Lung microvascular endothelial cell (primary cell): Measurements from ENCODE around the gene PRR30. TPM values are rescaled to one million over a fixed set of nuclear protein-coding genes. Genes with fewer than 3 reads are reported as not detected.
"Not testable (repeated sequence)": the region's sequence is repeated elsewhere in the genome, so short reads cannot be mapped to it uniquely, and the experiment has no call there.

Experiments used
- DNase-seq, 2 donors: peaks; one replicate each; pipeline versions ENCODE4 v3.0.0 to v3.0.0-alpha.2; 2010; ENCODE audit warnings: low read depth in 2 of 2
- total RNA-seq: library from RNA; depleted of rRNA; stranded (reverse); fragments of >200 nt; gene quantifications from 2 replicates; pipeline ENCODE4 v1.2.1, GENCODE V29; 2014

The PRR30 gene
- total RNA-seq, 1 donor from 2014 or later: not detected

GRCh38 chr2:27130396-27130795 lies 8.8 kb downstream of the PRR30 start:
- DNase-seq: no peak

- DNase-seq: no peak
These were observed 10.3 kb downstream of the PRR30 start for GRCh38 chr2:27128668-27129571.

- DNase-seq: no peak
These were observed 11.1 kb downstream of the PRR30 start for GRCh38 chr2:27127883-27128667.

GRCh38 chr2:27126252-27126710 lies 12.9 kb downstream of the PRR30 start:
- DNase-seq: no peak

- DNase-seq: no peak
These were observed 14.1 kb downstream of the PRR30 start for GRCh38 chr2:27125104-27125503.

- peak in 1 of 2 donors; percentile 40 for DNase-seq
These were observed 15.7 kb downstream of the PRR30 start, which contains the start of gene ABHD1 for GRCh38 chr2:27123302-27124150. Gene ABHD1, plus strand, starts transcription at chr2:27123815. Its CDS starts 134 bp downstream, at chr2:27123949.

- DNase-seq: no peak
These were observed 16.4 kb downstream of the PRR30 start for GRCh38 chr2:27122791-27123190.

GRCh38 chr2:27121906-27122305 lies 17.3 kb downstream of the PRR30 start:
- DNase-seq: no peak

- DNase-seq: not testable (repeated sequence)
These were observed 19.9 kb downstream of the PRR30 start for GRCh38 chr2:27119330-27119670.

- DNase-seq: peak in 1 of 2 donors; percentile 42
These were observed 20.5 kb downstream of the PRR30 start, which contains the start of gene CGREF1 for GRCh38 chr2:27118525-27119329. Gene CGREF1, minus strand, starts transcription at chr2:27119128. Its CDS starts 14,762 bp downstream, at chr2:27104366.

GRCh38 chr2:27117995-27118524 lies 21.1 kb downstream of the PRR30 start:
- DNase-seq: no peak

- no peak for DNase-seq
These were observed 23.7 kb downstream of the PRR30 start for GRCh38 chr2:27115519-27115918.

- DNase-seq: not testable (repeated sequence)
These were observed 27.7 kb downstream of the PRR30 start for GRCh38 chr2:27111392-27112078.

- DNase-seq: not testable (repeated sequence)
These were observed 28.4 kb downstream of the PRR30 start for GRCh38 chr2:27110603-27111352.

- no peak for DNase-seq
These were observed 30.1 kb downstream of the PRR30 start for GRCh38 chr2:27109083-27109482.

- peak in 1 of 2 donors; percentile 39 for DNase-seq
These were observed 31.0 kb downstream of the PRR30 start for GRCh38 chr2:27108221-27108620.

- DNase-seq: no peak
These were observed 33.2 kb downstream of the PRR30 start for GRCh38 chr2:27105981-27106380.

GRCh38 chr2:27102329-27102728 lies 36.9 kb downstream of the PRR30 start:
- no peak for DNase-seq

GRCh38 chr2:27100036-27100435 lies 39.2 kb downstream of the PRR30 start:
- no peak for DNase-seq
